ENCODE results near the gene PBRM1. TPM values are rescaled to one million over a fixed set of nuclear protein-coding genes. Genes with fewer than 3 reads are reported as not detected.

PBRM1 gene
- total RNA-seq, 1 donor from 2014 or later = 68.8 TPM

GRCh38 chr3:52714335-52715302 lies 28.9 kb upstream of the PBRM1 start:
- Mint-ChIP-seq H3K27me3 (ENCODE audit: insufficient read depth) (no peaks in the 10 kb centered on the region), H3K27ac (no peak overlapping the region), H3K4me1 (ENCODE audit: low read depth) (no peaks in the 10 kb centered on the region), H3K9me3 (peaks cover 1% of the 10 kb centered on the region), H3K36me3 (ENCODE audit: low read depth) (peaks cover 7% of the 10 kb centered on the region), H3K4me3 (no peak overlapping the region)
- intact Hi-C loops (cut with micrococcal nuclease) = no loop called here
- DNase-seq (ENCODE audit: low spot score) = no peak

DNA sequence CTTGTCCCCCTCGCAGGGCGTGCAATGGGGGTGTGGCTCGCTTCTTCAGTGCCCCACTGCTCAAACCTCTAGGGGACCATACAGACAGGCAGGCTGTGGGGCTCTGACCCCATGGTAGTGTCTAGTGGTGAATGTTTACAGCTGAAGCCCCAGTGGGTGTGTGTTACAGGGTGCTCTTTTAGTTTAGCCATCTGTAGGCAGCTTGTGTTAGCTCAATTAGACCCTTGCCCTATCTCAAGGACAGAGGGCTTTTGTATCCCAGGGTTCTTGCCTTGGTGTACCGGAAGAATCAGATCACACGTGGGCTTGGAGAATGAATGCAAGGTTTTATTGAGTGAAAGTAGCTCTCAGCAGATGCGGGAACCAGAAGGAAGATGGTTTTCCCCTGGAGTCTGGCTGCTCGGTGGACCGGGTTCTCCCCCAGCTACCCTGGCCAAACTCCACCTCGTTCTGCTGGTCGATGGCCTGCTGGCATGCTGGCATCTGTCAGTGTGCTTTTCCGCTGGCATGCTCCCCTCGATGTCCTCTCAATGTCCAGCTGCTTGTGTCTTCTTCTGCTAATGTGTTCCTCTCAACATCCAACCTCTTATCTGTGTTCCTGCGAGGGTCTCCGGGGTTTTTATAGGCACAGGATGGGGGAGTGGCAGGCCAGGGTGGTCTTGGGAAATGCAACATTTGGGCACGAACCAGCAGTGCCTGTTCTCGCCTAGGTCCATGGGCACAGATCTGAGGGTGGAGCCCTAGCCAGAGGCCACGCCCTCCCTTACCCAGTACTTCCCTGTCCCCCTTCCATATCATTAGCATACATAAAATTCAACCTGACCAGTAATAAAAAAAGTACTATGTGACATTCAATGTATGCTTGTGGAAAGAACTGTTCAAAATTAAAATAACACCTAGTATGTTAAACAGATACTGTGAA lies 26.8 kb upstream of the PBRM1 start:
- Mint-ChIP-seq H3K27me3 (ENCODE audit: insufficient read depth) (no peaks in the 10 kb centered on the region), H3K4me3 (no peak overlapping the region), H3K27ac (no peak overlapping the region), H3K4me1 (ENCODE audit: low read depth) (peaks cover 7% of the 10 kb centered on the region), H3K9me3 (no peaks in the 10 kb centered on the region), H3K36me3 (ENCODE audit: low read depth) (peaks cover 8% of the 10 kb centered on the region)
- intact Hi-C loops (cut with micrococcal nuclease) = no loop called here
- DNase-seq (ENCODE audit: low spot score) = no peak

DNA sequence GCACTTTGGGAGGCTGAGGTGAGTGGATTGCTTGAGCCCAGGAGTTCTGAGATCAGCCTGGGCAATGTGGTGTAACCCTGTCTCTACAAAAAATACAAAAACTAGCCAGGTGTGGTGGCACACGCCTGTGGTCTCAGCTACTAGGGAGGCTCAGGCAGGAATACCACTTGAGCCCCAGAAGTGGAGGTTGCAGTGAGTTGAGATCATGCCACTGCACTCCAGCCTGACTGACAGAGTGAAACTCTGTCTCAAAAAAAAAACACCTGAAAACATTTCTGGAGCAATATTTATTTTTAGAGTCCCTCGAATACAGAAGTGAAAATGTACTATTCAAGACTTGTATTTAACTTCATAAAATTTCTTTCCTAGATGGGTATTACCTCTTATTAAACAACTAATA lies 24.8 kb upstream of the PBRM1 start:
- no peak overlapping the region for H3K27ac Mint-ChIP-seq
- no peak overlapping the region for H3K4me3 Mint-ChIP-seq
- no peaks in the 10 kb centered on the region for H3K27me3 Mint-ChIP-seq (ENCODE audit: insufficient read depth)
- intact Hi-C loops (cut with micrococcal nuclease) = no loop called here
- H3K9me3 Mint-ChIP-seq = no peaks in the 10 kb centered on the region
- H3K36me3 Mint-ChIP-seq (ENCODE audit: low read depth) = peaks cover 11% of the 10 kb centered on the region
- H3K4me1 Mint-ChIP-seq (ENCODE audit: low read depth) = peaks cover 17% of the 10 kb centered on the region
- DNase-seq (ENCODE audit: low spot score) = no peak

- no peak for DNase-seq (ENCODE audit: low spot score)
- Mint-ChIP-seq H3K27ac (peak overlapping the region; percentile 83), H3K9me3 (no peaks in the 10 kb centered on the region), H3K36me3 (ENCODE audit: low read depth) (peaks cover 11% of the 10 kb centered on the region), H3K27me3 (ENCODE audit: insufficient read depth) (no peaks in the 10 kb centered on the region), H3K4me3 (peak overlapping the region; percentile 99), H3K4me1 (ENCODE audit: low read depth) (peaks cover 33% of the 10 kb centered on the region)
- intact Hi-C loops (cut with micrococcal nuclease) = no loop called here
Observed at GRCh38 chr3:52707585-52707984, 21.9 kb upstream of the PBRM1 start.

DNA sequence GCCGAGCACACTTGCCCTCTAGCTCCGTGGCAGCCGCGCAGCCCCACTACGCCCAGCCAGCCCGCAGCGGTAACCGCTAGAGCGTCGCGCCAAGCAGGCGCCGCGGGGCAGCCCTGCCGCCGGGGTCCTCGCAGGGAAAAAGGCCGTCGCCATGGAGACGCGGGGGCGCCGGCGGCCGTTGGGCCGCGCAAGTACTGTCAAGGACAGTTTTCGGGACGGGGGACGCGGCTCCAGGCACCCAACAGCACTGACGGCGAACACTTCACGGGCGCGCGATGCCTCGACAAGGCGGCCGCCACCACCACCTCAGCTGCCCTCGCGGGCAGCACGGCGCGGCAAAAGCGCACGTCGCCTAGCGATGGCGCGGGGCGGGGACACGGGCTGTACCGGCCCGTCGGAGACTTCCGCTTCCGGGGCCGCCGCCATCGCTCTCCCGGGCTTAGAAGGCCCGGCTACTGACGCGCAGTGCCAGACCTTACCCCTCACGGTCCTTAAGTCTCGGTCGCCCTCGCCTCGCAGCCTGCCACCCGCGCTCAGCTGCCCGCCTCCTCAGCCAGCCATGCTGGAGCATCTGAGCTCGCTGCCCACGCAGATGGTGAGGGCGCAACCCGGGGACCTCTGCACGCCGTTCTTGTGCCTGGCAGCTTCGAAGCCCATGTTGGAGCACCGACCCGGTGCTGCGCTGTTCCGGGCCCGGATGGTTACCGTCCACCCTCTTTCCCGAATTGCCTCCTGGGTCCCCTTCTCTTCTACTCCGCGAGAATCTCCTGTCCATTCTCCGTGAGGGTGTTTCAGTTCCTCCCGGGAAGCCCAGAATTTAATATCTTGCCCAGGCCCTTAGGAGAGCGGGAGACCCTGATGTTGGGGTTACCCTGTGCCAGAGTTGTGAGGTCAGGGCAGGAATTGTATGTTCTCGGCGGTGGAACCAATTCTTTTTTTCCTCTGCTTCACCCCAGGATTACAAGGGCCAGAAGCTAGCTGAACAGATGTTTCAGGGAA lies 20.3 kb upstream of the PBRM1 start, which contains the start of the genes GLT8D1 and SPCS1:
TSS of gene GLT8D1 (minus strand) at position 104 of the 999 bp plus-strand sequence. CDS start 5,331 bp downstream, outside the sequence.
TSS of gene SPCS1 (plus strand) at position 419 of the 999 bp plus-strand sequence. CDS start at position 560, 141 bp downstream.
- no peaks in the 10 kb centered on the region for H3K27me3 Mint-ChIP-seq (ENCODE audit: insufficient read depth)
- peak within 1 kb of the TSS; percentile 94 for H3K27ac Mint-ChIP-seq
- intact Hi-C loops (cut with micrococcal nuclease) = loop anchor here (1.0 kb wide), 6 partner anchors 11 to 366 kb away; partner anchors contain the start of genes NEK4, PBRM1, STIMATE and UQCC5
- peaks cover 11% of the 10 kb centered on the region for H3K36me3 Mint-ChIP-seq (ENCODE audit: low read depth)
- DNase-seq (ENCODE audit: low spot score) = peak; percentile 82
- peak within 1 kb of the TSS; percentile 99 for H3K4me3 Mint-ChIP-seq
- H3K4me1 Mint-ChIP-seq (ENCODE audit: low read depth) = peaks cover 33% of the 10 kb centered on the region
- no peaks in the 10 kb centered on the region for H3K9me3 Mint-ChIP-seq

DNA sequence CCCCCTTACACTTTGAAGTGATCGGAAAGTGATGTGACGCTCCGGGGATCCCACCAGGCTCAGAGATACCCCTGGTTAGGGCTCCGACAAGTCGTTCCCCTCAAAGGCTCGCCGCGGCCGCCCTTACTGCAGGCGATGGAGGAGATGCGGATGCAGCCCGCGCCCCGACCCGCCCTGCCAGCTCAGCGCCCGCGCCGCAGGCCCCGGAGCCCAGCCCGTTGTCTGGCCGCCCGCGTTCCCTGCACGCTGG lies 19.6 kb upstream of the PBRM1 start:
- intact Hi-C loops (cut with micrococcal nuclease) = loop anchor here (1.0 kb wide), 1 partner anchor 10 kb away; no protein-coding TSS in a partner anchor
- no peak for DNase-seq (ENCODE audit: low spot score)
- no peaks in the 10 kb centered on the region for H3K9me3 Mint-ChIP-seq

GRCh38 chr3:52704611-52705437 lies 19.1 kb upstream of the PBRM1 start:
- no peaks in the 10 kb centered on the region for H3K27me3 Mint-ChIP-seq (ENCODE audit: insufficient read depth)
- intact Hi-C loops (cut with micrococcal nuclease) = loop anchor here (1.0 kb wide), 1 partner anchor 10 kb away; no protein-coding TSS in a partner anchor
- H3K4me1 Mint-ChIP-seq (ENCODE audit: low read depth) = peaks cover 33% of the 10 kb centered on the region
- H3K27ac Mint-ChIP-seq = peak overlapping the region; percentile 94
- no peak for DNase-seq (ENCODE audit: low spot score)
- H3K4me3 Mint-ChIP-seq = peak overlapping the region; percentile 99
- H3K36me3 Mint-ChIP-seq (ENCODE audit: low read depth) = peaks cover 11% of the 10 kb centered on the region
- H3K9me3 Mint-ChIP-seq = no peaks in the 10 kb centered on the region

More for the DNA sequence above, 19.6 kb upstream of the PBRM1 start:
- peaks cover 33% of the 10 kb centered on the region for H3K4me1 Mint-ChIP-seq (ENCODE audit: low read depth)
- H3K27ac Mint-ChIP-seq = peak overlapping the region; percentile 94
- H3K27me3 Mint-ChIP-seq (ENCODE audit: insufficient read depth) = no peaks in the 10 kb centered on the region
- peak overlapping the region; percentile 99 for H3K4me3 Mint-ChIP-seq
- peaks cover 11% of the 10 kb centered on the region for H3K36me3 Mint-ChIP-seq (ENCODE audit: low read depth)

- Mint-ChIP-seq H3K4me1 (ENCODE audit: low read depth) (peaks cover 33% of the 10 kb centered on the region), H3K9me3 (no peaks in the 10 kb centered on the region), H3K4me3 (peak overlapping the region; percentile 99), H3K36me3 (ENCODE audit: low read depth) (peaks cover 10% of the 10 kb centered on the region), H3K27ac (no peak overlapping the region), H3K27me3 (ENCODE audit: insufficient read depth) (no peaks in the 10 kb centered on the region)
- no peak for DNase-seq (ENCODE audit: low spot score)
- intact Hi-C loops (cut with micrococcal nuclease) = no loop called here
Observed at GRCh38 chr3:52703341-52703740, 17.6 kb upstream of the PBRM1 start.

GRCh38 chr3:52697632-52697965 lies 11.9 kb upstream of the PBRM1 start:
- H3K27ac Mint-ChIP-seq = no peak overlapping the region
- H3K4me3 Mint-ChIP-seq = no peak overlapping the region
- H3K36me3 Mint-ChIP-seq (ENCODE audit: low read depth) = peaks cover 45% of the 10 kb centered on the region
- no peaks in the 10 kb centered on the region for H3K27me3 Mint-ChIP-seq (ENCODE audit: insufficient read depth)
- H3K4me1 Mint-ChIP-seq (ENCODE audit: low read depth) = peaks cover 32% of the 10 kb centered on the region
- intact Hi-C loops (cut with micrococcal nuclease) = no loop called here
- DNase-seq (ENCODE audit: low spot score) = no peak
- H3K9me3 Mint-ChIP-seq = no peaks in the 10 kb centered on the region

GRCh38 chr3:52696830-52697631 lies 11.3 kb upstream of the PBRM1 start:
- intact Hi-C loops (cut with micrococcal nuclease) = no loop called here
- no peak for DNase-seq (ENCODE audit: low spot score)
- H3K36me3 Mint-ChIP-seq (ENCODE audit: low read depth) = peaks cover 45% of the 10 kb centered on the region

More at GRCh38 chr3:52696830-52697631, 11.3 kb upstream of the PBRM1 start:
- H3K4me3 Mint-ChIP-seq = no peak overlapping the region
- H3K27me3 Mint-ChIP-seq (ENCODE audit: insufficient read depth) = no peaks in the 10 kb centered on the region
- peaks cover 33% of the 10 kb centered on the region for H3K4me1 Mint-ChIP-seq (ENCODE audit: low read depth)
- no peaks in the 10 kb centered on the region for H3K9me3 Mint-ChIP-seq
- no peak overlapping the region for H3K27ac Mint-ChIP-seq

All from activated T-helper 1 cell treated with anti-CD3 and anti-CD28 coated beads, Interleukin-12 subunit alpha, Interleukin-12 subunit beta, Interleukin-2, Interleukin-4 antibody, amounts not matched to agents 30 ng/mL and 10 ng/mL and 1 ng/mL, durations not matched to agents 14 hours and 24 hours and 36 hours (primary cell).